Smooth muscle cell (in vitro differentiated cells): ENCODE measurements around the gene ZNF32. TPM values are rescaled to one million over a fixed set of nuclear protein-coding genes. Genes with fewer than 3 reads are reported as not detected.

Source experiments
- DNase-seq: peaks from one replicate; lab custom pipeline; 2025; ENCODE audit not compliant: unreplicated experiment; lab: John Stamatoyannopoulos, UW
- H2AFZ ChIP-seq: fragments of 200-600 bp; sonication (generic); 2 replicates; pipeline ENCODE4 v1.6.0; 2016; ENCODE audit warnings: antibody characterized with exemption, low read depth, mild to moderate bottlenecking
- H3F3A ChIP-seq: fragments of 200-600 bp; sonication (generic); 2 replicates; pipeline ENCODE4 v1.6.0; 2017; ENCODE audit warnings: antibody characterized with exemption, low read depth
- H3K27ac ChIP-seq: fragments of 200-600 bp; sonication (generic); 2 replicates; pipeline ENCODE4 v1.5.1; 2016; ENCODE audit warnings: low read depth, mild to moderate bottlenecking
- H3K27me3 ChIP-seq: fragments of 200-600 bp; sonication (generic); 2 replicates; pipeline ENCODE4 v1.6.1; 2016; ENCODE audit warnings: low read depth, mild to moderate bottlenecking
- H3K36me3 ChIP-seq: fragments of 200-600 bp; sonication (generic); 2 replicates; pipeline ENCODE4 v1.5.1; 2016; ENCODE audit warnings: low read depth
- H3K4me1 ChIP-seq: fragments of 200-600 bp; sonication (generic); 2 replicates; pipeline ENCODE4 v1.5.1; 2016; ENCODE audit warnings: low read depth
- H3K4me2 ChIP-seq: fragments of 200-600 bp; sonication (generic); 2 replicates; pipeline ENCODE4 v1.6.0; 2016; ENCODE audit warnings: mild to moderate bottlenecking
- H3K4me3 ChIP-seq: fragments of 200-600 bp; sonication (generic); 2 replicates; pipeline ENCODE4 v1.5.1; 2016; ENCODE audit warnings: mild to moderate bottlenecking
- H3K79me2 ChIP-seq: fragments of 200-600 bp; sonication (generic); 2 replicates; pipeline ENCODE4 v1.6.0; 2016; ENCODE audit warnings: low read depth, mild to moderate bottlenecking
- H3K9ac ChIP-seq: fragments of 200-600 bp; sonication (generic); 2 replicates; pipeline ENCODE4 v1.6.0; 2016; ENCODE audit warnings: low read depth
- H3K9me3 ChIP-seq: fragments of 200-600 bp; sonication (generic); replicated peaks from 2 replicates; pipeline ENCODE4 v1.5.1; 2016; ENCODE audit warnings: low read depth
- H4K20me1 ChIP-seq: fragments of 200-600 bp; sonication (generic); 2 replicates; pipeline ENCODE4 v1.6.0; 2016; ENCODE audit warnings: low read depth
- CTCF ChIP-seq: fragments of 200-600 bp; sonication (generic); IDR thresholded peaks from 2 replicates; pipeline ENCODE4 v1.5.1; 2017; ENCODE audit warnings: borderline replicate concordance, mild to moderate bottlenecking, antibody characterized with exemption; ENCODE audit not compliant: insufficient read depth, poor library complexity, severe bottlenecking
- WGBS: methylation state at CpG from one replicate; pipeline ENCODE4 v1.1.7; 2016; ENCODE audit warnings: low lambda C conversion rate; 5-methylcytosine and 5-hydroxymethylcytosine counted together
- polyA plus RNA-seq: library from polyadenylated mRNA; unstranded; fragments of >200 nt; fragmentation: Nextera tagmentation; extraction: Ambion mirVana; gene quantifications from 2 replicates; pipeline ENCODE4 v1.2.1, GENCODE V29; 2016
- total RNA-seq: library from RNA; depleted of rRNA; stranded (reverse); fragments of >200 nt; gene quantifications from 2 replicates; pipeline ENCODE4 v1.2.3, GENCODE V29; 2014

Gene ZNF32
- total and polyA plus RNA-seq, 2 experiments from 2014 or later, result 36.3 to 40.6 TPM

- WGBS, result 68% methylated on average over 1 of the region's 1 CpG
- Histone ChIP-seq H3K79me2 (no peaks in the 10 kb centered on the region), H3K36me3 (no peaks in the 10 kb centered on the region), H4K20me1 (no peaks in the 10 kb centered on the region), H3K4me2 (no peak overlapping the region), H3K9ac (no peak overlapping the region), H3F3A (no peaks in the 10 kb centered on the region), H3K27ac (no peak overlapping the region), H3K4me1 (no peaks in the 10 kb centered on the region), H3K9me3 (no peaks in the 10 kb centered on the region), H3K27me3 (no peaks in the 10 kb centered on the region), H2AFZ (no peak overlapping the region), H3K4me3 (no peak overlapping the region)
- no peak for TF ChIP-seq CTCF
- DNase-seq, result no peak
These were observed 20.7 kb downstream of the ZNF32 start for GRCh38 chr10:43627942-43628341.

- WGBS, result 84% methylated on average over 3 of the region's 3 CpGs
- Histone ChIP-seq H3K9ac (no peak overlapping the region), H3K4me3 (peak overlapping the region; percentile 20)
These were observed 25.3 kb downstream of the ZNF32 start for GRCh38 chr10:43623351-43623750.

GRCh38 chr10:43622038-43622437 is 26.6 kb downstream of the ZNF32 start:
- Histone ChIP-seq H4K20me1 (no peaks in the 10 kb centered on the region), H3K79me2 (no peaks in the 10 kb centered on the region), H3K9me3 (peaks cover 3% of the 10 kb centered on the region), H3K4me1 (no peaks in the 10 kb centered on the region), H3K4me2 (no peak overlapping the region), H3K36me3 (peaks cover 4% of the 10 kb centered on the region), H3K27me3 (no peaks in the 10 kb centered on the region), H3K9ac (no peak overlapping the region), H3K4me3 (no peak overlapping the region), H3F3A (no peaks in the 10 kb centered on the region), H3K27ac (no peak overlapping the region), H2AFZ (no peak overlapping the region)
- no peak for DNase-seq
- WGBS, result 87% methylated on average over 2 of the region's 2 CpGs
- no peak for TF ChIP-seq CTCF

More at GRCh38 chr10:43623351-43623750, 25.3 kb downstream of the ZNF32 start:
- Histone ChIP-seq H4K20me1 (no peaks in the 10 kb centered on the region), H3K9me3 (no peaks in the 10 kb centered on the region), H3F3A (no peaks in the 10 kb centered on the region), H2AFZ (no peak overlapping the region), H3K36me3 (no peaks in the 10 kb centered on the region), H3K27ac (no peak overlapping the region), H3K79me2 (no peaks in the 10 kb centered on the region), H3K27me3 (no peaks in the 10 kb centered on the region), H3K4me2 (peak overlapping the region; percentile 60), H3K4me1 (no peaks in the 10 kb centered on the region)
- no peak for TF ChIP-seq CTCF
- DNase-seq, result no peak

GRCh38 chr10:43619368-43619767 is 29.3 kb downstream of the ZNF32 start:
- no peaks in the 10 kb centered on the region for H3F3A ChIP-seq
- no peak overlapping the region for H3K9ac ChIP-seq
- no peaks in the 10 kb centered on the region for H3K79me2 ChIP-seq
- H3K4me3 ChIP-seq, result no peak overlapping the region
- H3K4me2 ChIP-seq, result no peak overlapping the region
- H3K36me3 ChIP-seq, result peaks cover 19% of the 10 kb centered on the region
- H4K20me1 ChIP-seq, result no peaks in the 10 kb centered on the region
- 93% methylated on average over 2 of the region's 2 CpGs for WGBS
- H3K4me1 ChIP-seq, result no peaks in the 10 kb centered on the region
- peaks cover 13% of the 10 kb centered on the region for H3K9me3 ChIP-seq
- no peak overlapping the region for H2AFZ ChIP-seq
- TF ChIP-seq CTCF, result no peak
- no peaks in the 10 kb centered on the region for H3K27me3 ChIP-seq
- no peak overlapping the region for H3K27ac ChIP-seq
- DNase-seq, result no peak
